Limb (tissue), 2 donors: Measurements from ENCODE around the gene B3GNT9.

ENCODE experiments used
- DNase-seq, 2 donors: peaks; one replicate each; pipeline ENCODE4 v3.0.0-alpha.2; 2016; ENCODE audit errors: extremely low spot score in 2 of 2

B3GNT9 gene

DNA sequence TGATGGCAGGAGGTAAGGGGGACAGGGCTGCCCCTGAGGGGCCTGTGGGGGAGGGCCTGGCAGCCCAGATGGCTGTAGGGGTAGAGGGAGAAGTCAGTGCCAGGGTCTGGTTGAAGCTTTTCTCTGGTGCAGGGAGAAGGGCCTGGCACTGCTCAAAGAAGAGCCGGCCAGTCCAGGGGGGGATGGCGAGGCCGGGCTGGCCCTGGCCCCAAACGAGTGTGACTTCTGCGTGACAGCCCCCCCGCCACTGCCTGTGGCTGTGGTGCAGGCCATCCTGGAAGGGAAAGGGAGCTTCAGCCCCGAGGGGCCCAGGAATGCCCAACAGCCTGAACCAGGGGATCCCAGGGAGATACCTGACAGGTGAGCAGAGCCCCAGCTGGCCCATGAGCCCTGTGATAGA, 16.8 kb upstream of the B3GNT9 start:
- DNase-seq, result no peak

DNA sequence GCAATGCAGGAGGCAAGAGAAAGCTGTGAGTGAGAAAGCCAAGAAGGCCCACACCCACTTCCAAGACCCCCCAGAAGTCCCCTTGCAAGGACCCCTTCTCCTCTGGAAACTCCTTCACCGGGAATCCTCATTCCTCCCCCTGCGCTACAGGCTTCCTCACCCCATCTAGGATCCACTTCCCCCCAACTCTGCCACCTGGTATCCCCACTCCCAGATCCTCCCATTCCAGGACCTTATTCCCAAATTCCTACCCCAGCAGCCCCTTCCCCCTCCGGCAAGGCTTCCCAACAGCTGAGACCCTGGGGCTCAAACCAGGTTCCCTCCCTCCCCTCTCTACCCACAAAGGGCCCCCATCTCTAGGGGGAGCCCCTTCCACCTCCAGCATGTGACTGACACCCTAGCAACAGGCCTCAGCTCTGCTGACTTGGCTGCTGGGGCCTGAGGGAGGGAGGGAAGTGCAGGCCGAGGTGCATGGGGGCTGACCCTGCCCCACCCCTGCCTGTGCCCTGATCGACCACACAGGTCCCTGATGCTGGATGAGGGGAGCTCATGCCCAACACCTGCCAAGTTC, 15.9 kb upstream of the B3GNT9 start:
- no peak for DNase-seq

DNA sequence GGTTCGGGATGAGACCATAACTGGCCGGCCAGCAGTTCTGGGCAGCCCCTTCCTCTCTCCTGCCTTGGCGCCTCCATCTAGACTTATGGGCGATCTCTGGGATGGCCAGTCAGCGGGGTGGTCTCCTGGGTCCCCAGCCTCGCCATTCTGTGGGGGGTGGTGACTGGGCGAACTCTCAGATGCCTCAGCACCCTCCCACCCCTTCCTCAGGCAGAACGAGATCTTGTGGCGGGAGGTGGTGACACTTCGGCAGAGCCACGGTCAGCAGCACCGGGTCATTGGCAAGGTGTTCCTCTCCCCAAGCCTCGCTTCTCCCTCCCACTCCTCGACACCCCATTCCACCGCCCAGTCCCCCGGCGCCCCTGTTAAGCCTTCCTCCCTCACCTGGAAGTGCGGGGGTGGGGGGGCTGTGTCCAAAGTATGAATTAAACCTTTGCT, 15.3 kb upstream of the B3GNT9 start:
- DNase-seq, result peak in 1 of 2 donors; percentile 24

DNA sequence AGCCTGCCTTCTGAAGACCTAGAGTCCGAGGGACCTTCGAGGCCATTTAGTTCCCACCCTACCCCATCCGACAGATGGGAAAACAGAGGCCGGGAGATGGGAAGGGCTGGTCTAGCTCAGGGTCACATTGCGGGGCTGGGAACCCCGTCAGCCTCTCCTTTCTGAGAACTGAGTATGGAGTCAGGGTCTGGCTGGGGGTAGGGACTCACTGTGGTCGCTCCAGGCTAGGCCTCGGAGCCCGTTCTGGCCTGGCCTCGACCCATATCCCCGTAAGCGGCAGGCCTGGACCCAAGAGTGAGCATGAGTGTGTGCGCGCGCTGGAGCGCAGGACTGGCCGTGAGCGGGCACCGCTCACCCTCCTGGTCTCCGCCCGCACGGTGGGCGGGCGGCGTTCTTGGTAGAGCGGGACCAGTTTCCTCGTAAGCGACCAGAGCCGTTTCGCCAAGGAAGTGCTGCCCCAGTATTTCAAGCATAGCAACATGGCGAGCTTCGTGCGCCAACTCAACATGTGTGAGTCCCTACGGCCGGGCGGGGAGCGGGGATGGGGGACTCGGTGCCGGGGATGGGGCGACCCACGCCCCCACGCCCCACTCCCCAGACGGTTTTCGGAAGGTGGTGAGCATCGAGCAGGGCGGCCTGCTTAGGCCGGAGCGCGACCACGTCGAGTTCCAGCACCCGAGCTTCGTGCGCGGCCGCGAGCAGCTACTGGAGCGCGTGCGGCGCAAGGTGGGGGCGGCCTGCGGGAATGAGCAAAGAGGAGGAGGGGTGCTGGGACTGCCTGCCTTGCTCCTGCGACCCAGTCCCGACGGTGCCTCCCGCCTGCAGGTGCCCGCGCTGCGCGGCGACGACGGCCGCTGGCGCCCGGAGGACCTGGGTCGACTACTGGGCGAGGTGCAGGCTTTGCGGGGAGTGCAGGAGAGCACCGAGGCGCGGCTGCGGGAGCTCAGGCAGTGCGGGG, 14.6 kb upstream of the B3GNT9 start:
- DNase-seq, result peak in 1 of 2 donors; percentile 41

DNA sequence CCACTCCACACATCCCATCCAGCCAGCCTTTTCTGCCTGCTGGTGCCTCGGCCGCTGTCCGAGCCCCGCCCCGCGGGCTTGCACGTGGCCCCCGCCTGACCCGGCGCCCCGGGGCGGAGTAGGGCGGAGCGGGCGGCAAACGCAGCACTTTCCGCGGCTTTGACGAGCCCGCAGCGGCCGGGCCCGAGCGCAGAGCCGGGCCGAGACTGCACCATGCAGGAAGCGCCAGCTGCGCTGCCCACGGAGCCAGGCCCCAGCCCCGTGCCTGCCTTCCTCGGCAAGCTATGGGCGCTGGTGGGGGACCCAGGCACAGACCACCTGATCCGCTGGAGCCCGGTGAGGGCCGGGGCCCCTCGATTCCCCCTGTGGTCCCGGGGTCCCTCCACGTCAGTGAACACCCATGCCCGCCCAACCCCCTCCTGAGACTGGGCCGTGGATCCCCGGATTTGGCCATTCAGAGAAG, 13.8 kb upstream of the B3GNT9 start, which contains the start of gene HSF4:
Gene HSF4 (plus strand): TSS at position 147 of the 463 bp plus-strand sequence. CDS start 67 bp downstream, at position 214.
- peak in 1 of 2 donors; percentile 46 for DNase-seq

DNA sequence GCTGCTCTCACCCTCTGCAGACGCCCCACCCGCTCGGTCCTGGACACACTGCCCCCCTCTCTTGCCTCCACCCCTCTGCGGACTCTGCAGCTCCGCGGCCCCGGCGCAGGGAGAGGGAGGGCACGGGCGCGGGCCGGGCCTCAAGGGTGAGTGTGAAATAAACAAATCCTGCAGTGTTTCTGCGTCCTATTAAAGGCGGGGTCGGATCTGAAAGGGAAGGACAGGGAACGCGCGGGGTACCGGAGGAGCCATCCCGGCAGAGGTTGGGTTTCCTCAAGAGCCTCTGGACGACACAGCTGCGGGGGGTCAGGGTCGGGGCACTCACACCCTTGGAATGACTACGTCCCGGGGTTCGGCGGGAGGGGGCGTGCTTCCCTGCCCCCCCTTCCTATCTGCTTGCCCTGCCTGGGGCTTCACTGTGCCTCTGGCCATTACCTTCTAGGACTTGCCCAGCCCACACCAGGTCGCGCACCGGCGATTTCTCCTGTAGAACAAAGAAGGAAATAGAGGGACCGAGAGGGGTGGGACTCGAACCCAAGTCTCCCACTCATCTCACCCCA, 13.3 kb upstream of the B3GNT9 start:
- no peak for DNase-seq

DNA sequence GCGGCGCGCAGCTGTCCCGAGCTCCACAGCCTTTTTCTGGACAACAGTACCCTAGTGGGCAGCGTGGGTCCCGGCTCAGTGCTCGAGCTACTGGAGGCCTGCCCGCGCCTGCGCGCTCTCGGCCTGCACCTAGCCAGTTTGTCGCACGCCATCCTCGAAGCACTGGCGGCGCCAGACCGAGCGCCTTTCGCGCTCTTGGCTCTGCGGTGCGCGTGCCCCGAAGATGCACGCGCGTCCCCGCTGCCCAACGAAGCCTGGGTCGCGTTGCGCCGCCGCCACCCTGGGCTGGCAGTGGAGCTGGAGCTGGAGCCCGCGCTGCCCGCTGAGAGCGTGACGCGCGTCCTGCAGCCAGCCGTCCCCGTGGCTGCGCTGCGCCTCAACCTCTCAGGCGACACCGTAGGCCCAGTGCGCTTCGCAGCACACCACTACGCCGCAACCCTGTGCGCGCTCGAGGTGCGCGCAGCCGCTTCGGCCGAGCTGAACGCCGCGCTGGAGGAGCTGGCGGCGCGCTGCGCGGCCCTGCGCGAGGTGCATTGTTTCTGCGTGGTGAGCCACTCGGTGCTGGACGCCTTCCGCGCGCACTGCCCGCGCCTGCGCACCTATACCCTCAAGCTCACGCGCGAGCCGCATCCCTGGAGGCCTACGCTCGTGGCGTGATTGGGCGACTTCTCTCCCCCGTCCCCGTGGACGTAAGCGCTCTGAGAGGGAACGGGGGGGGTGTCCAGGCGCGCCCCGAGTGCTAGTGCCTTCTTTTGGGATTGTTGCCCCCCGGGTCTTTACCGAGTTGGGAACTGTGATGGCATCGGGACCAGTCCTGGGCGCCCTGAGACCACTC, 12.6 kb upstream of the B3GNT9 start:
- DNase-seq, result peak in 1 of 2 donors; percentile 81

DNA sequence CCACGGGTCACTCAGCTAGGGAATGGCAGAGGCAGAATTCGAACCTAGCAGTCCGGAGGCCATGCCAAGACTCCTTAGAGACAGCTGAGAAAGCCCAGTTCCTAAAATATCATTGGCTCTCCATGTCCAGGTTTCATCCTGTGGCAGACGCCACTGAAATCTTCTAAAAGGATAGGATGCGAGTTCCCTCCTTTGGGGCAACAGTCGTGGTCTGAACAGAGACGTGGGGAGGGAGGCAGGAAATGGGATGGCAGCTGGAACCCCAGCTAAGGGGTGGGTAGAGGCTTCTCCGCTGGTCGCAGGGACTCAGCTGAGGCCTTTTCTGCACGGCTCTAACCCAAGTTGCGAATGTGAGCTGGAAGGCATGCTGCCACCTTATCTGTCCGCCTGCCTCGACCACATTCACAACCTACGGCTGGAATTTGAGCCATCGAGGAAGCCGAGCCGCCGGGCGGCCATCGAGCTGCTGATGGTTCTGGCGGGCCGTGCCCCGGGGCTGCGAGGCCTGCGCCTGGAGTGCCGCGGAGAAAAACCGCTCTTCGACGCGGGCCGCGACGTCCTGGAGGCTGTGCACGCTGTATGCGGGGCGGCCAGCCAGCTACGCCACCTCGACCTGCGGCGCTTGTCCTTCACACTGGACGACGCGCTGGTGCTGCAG, 11.8 kb upstream of the B3GNT9 start:
- DNase-seq, result no peak

DNA sequence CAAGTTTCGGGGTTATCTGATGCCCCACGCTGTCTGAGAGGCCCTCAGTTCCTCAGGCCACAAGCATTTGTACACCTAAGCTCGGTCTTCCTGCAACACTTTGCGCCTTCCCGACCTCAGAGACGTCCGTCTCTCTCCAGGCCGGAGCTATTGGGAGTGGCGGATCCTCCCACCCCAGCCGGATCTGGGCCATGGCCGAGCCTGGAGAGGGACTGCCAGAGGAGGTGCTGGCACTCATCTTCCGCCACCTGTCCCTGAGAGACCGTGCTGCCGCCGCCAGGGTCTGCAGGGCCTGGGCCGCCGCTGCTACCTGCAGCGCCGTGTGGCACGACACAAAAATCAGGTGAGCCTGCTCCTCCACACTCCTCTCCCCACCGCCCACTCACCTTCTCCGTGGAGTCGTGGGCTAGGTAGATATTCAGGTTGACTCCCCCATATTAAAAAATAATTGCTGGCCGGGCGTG, 10.8 kb upstream of the B3GNT9 start:
- DNase-seq, result peak in 1 of 2 donors; percentile 23

DNA sequence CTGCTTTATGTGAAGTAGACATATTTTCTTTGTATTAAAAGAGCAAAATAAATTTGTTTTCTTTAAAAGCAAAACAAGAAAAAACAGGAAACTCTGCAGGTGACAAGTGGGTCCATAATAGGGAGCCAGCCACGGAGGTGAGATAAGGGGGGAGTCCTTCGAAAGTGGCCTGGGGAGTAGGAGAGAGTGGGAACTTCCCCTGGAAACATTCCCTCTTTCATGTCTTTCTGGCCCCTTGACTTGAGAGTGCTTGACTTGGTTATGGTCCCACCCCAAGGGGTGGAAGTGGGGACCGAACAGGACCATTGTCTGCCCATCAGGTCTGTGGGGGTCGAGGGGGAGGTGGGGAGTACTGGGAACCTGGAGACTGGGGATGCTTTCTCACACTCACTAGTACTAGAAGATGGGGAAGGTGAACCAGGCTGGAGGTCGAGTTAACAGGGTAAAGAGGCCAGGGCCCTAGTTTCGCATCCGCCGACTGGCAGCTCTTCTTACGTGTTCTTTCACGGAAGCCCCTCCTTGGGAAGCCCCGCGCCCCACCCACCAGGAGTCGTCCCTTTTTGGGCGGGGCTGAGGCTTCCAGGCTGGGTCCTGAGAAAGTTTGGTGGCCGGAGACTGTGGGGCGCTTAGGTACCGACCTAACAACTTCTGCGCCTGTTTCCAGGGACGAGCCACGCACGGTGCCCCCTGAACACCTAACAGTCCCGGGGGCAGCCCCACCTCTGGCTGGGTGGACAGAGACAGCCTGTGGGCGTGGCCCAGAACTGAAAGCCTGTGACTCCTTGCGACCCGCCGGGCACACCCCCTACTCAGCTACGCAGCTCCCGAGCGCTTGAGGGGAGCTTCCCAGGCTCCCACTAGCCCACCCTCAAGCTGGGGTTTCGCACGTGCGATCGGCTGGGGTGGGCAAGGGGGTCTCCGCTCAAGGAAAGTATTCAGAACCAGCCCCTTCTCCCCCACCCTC, 8.1 kb upstream of the B3GNT9 start:
- peak in 1 of 2 donors; percentile 43 for DNase-seq

DNA sequence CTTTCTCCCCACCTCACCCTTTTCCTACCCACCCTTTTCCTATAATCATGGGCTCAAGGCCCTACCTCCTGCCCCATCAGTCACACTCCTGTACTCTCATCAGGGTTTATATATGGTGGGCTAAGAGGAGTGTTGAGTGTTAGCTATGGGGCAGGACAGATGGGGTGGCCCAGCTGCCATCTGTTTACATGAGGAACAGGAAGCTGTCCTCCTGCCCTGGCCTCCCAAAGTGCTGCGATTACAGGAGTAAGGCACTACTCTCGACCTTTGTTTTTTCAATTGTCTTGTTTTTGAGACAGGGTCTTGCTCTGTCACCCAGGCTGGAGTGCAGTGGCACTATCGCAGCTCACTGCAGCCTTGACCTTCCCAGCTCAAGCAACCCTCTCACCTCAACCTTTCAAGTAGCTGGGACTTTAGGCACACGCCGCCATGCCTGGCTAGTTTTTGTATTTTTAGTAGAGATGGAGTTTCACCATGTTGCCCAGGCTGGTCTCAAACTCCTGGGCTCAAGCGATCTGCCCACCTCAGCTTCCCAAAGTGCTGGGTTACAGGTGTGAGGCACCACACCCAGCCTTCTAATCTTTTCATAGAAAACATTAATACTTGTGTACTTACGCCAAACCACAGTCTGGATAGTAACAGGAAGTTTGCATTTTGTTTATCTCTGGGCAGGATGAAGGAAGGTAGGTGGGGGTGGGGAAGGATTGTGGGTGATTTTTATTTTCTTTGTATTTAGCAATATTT, 7.3 kb upstream of the B3GNT9 start:
- DNase-seq, result no peak

DNA sequence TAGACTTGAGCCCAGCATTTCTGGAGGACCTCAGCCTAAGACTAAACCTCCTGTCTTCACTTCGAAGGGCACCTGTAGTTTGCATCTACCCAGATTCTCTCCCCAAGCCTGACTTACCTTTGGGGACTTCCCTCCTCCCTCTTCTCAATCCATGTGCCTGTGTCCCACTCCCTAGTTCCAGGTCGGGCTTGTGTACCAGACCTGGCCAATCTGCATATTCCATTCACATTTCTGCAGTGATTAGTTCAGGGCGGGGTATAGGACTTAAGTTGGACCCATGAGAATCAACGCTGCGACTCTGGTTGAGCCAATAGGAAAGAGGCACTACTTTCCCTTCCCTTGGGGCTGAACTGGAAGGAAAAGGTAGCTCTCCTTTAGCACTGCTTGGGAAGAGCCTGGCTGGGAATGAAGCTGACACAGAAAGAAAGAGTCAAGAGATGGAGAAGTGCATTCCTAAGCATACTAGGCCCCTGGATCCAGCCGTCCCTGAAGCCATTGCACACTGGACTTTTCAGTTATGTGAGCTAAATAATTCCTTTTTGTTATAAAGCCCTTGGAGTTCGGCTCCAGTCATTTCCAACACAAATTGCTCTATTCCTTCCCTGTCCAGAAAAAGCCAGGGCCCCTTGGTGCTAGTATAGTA, 6.4 kb upstream of the B3GNT9 start:
- no peak for DNase-seq

DNA sequence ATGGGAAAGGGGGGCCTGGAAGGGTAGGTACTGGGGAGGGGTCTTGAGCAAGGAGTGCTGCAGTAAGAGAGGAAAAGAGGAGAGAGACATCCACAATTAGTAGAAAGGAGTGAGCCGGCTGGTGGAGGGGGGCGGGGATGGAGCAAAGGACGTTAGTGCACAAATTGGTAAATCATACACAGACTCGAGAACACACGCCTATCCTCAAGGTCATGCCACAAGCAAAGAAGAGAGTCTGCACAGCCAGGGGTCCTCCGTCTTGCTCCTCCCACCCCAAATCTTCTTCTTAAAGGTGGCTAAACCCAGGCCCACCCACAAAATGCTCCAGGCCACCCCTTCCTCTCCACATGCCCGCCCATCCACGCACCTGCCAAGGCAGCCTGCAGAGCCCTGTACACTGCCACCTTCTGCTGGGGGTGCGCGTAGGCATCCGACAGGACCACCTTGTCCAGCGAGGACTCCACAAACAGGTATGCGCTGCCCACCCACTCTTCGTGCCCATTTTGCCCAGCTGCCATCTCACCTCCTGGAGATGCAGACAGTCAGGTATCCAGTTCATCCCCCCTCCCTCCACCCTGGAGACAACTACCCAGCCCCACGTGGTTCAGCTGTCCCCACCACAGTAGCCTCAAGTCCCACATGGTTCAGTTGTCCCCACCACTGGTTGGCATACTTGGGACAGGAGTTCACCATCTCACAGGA, 5.5 kb upstream of the B3GNT9 start:
- no peak for DNase-seq

DNA sequence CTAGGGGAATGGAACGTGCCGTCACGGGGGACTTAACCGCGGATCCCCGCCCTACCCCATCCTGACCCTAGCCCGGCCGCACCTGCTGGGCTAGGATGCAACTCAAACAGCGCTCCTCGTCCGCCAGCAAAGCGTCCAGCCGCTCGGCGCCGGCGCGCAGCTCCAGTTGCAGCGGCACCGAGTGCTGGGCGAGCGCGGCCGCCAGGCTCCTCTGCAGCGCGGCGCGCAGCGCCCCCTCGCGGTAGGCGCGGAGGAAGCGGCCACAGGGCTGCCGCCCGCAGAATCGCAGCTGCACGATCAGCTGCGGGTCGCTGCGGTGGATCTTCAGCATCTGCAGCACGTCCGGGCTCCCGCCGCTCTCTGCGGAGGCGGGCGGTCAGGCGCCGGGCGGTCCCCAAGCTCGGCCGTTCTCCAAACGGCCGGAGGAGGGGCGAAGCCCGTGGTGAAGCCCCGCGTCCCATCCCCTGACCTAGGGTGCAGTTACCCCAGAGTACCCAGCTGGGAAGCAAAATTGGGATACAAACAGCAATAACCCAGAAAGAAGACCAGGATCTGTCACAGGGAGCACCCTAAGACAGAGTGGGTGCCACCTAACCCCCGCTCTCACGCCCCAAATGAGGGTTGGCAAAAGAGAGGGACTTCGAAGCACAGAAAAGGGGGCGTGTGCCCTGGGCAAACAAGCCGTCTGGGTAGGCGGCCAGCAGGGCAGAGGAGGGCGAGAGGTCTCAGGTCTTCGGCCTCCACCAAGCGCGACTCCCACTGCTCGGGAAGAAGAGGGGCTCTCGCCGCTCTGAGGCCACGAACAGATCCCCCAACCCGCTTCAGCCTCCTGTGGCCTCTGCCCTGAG, 4.7 kb upstream of the B3GNT9 start:
- peak; percentile 76 to 88 for DNase-seq

DNA sequence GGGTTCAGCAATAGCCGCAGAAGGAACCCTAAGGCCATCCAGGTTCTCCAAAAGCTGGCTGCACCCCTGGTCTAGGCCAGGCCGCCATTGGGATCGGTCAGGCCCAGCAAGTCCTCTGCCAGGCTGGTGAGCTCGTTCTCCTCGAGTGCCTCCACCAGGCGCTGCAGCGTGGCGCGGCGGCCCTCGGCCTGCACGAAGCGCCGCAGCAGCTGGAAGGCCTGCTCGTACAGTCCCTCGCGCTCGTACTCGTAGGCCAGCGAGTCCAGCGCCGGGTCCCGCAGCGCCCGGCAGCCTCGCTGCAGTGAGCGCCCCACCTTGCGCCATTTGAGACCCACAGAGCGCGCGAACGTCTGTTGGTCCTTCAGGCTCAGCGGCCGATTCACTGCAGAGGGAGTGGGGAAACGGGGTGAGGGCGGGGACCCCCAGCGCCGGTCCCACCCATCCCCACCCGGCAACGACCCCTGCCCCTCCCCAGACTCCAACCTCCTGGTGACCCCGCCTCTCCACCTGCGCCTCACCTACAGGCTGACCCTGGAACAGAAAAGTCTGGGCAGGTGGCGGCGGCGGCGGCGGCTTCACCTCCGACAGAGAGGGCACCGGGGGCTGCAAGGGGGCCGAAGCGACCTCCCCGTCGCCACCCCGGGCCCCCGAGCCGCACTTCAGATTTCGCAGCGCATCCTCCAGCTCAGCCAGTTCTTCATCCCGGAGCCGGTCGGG, 3.9 kb upstream of the B3GNT9 start:
- no peak for DNase-seq
